ENCODE results near the gene SH3BP2. TPM values are rescaled to one million over a fixed set of nuclear protein-coding genes. Genes with fewer than 3 reads are reported as not detected.

The SH3BP2 gene
- polyA plus RNA-seq, 2 donors: 14.3 to 45.1 TPM

GRCh38 chr4:2850966-2851798, 58.3 kb downstream of the SH3BP2 start:
- no peaks in the 10 kb centered on the region for H3K4me1 ChIP-seq (ENCODE audit: control insufficient read depth in 2 of 2, insufficient read depth in 2 of 2, low read length in 1 of 2)
- no peak overlapping the region for H3K4me3 ChIP-seq (ENCODE audit: low read depth in 1 of 2, low read length in 2 of 2)

GRCh38 chr4:2852481-2852921, 59.6 kb downstream of the SH3BP2 start:
- H3K27ac ChIP-seq (ENCODE audit: low read depth in 2 of 2, low read length in 1 of 2): peak overlapping the region in 1 of 2 donors; percentile 55
- H3K4me1 ChIP-seq (ENCODE audit: control insufficient read depth in 2 of 2, insufficient read depth in 2 of 2, low read length in 1 of 2): no peaks in the 10 kb centered on the region
- WGBS, 2 donors: 27% methylated on average over 7 of the region's 7 CpGs

More at GRCh38 chr4:2850966-2851798, 58.3 kb downstream of the SH3BP2 start:
- 55 to 64% methylated on average over 2 of the region's 2 CpGs for WGBS, 2 donors
- no peaks in the 10 kb centered on the region for H3K27me3 ChIP-seq (ENCODE audit: control insufficient read depth in 1 of 2, insufficient read depth in 2 of 2, low read length in 2 of 2)
- no peak overlapping the region for H3K27ac ChIP-seq (ENCODE audit: low read depth in 2 of 2, low read length in 1 of 2)
- no peaks in the 10 kb centered on the region for H3K9me3 ChIP-seq (ENCODE audit: control insufficient read depth in 2 of 2, insufficient read depth in 1 of 2, low read depth in 1 of 2, low read length in 1 of 2)
- peaks cover 0 to 4% of the 10 kb centered on the region in 2 donors for H3K36me3 ChIP-seq (ENCODE audit: control insufficient read depth in 2 of 2, insufficient read depth in 2 of 2, low read length in 1 of 2)

DNA sequence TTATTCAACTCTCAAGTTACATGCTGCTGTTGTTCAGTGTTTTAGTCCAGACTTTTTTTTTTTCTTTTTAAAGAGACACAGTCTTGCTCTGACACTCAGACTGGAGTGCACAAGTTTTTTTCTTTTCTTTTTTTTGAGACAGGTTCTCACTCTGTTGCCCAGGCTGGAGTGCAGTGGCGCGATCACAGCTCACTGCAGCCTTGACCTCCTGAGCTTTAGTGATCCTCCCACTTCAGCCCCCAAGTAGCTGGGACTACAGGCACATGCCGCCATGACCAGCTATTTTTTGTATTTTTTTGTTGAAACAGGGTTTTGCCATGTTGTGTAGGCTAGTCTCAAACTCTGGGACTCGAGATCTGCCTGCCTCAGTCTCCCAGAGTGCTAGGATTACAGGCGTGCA, 62.7 kb downstream of the SH3BP2 start:
- Histone ChIP-seq H3K36me3 (ENCODE audit: control insufficient read depth in 2 of 2, insufficient read depth in 2 of 2, low read length in 1 of 2) (peaks cover 0 to 4% of the 10 kb centered on the region in 2 donors), H3K27ac (ENCODE audit: low read depth in 2 of 2, low read length in 1 of 2) (no peak overlapping the region), H3K4me3 (ENCODE audit: low read depth in 1 of 2, low read length in 2 of 2) (no peak overlapping the region), H3K27me3 (ENCODE audit: control insufficient read depth in 1 of 2, insufficient read depth in 2 of 2, low read length in 2 of 2) (no peaks in the 10 kb centered on the region), H3K4me1 (ENCODE audit: control insufficient read depth in 2 of 2, insufficient read depth in 2 of 2, low read length in 1 of 2) (peaks cover 0 to 2% of the 10 kb centered on the region in 2 donors), H3K9me3 (ENCODE audit: control insufficient read depth in 2 of 2, insufficient read depth in 1 of 2, low read depth in 1 of 2, low read length in 1 of 2) (no peaks in the 10 kb centered on the region)
- 91 to 93% methylated on average over 5 of the region's 5 CpGs for WGBS, 2 donors

More at GRCh38 chr4:2852481-2852921, 59.6 kb downstream of the SH3BP2 start:
- Histone ChIP-seq H3K9me3 (ENCODE audit: control insufficient read depth in 2 of 2, insufficient read depth in 1 of 2, low read depth in 1 of 2, low read length in 1 of 2) (no peaks in the 10 kb centered on the region), H3K4me3 (ENCODE audit: low read depth in 1 of 2, low read length in 2 of 2) (no peak overlapping the region), H3K27me3 (ENCODE audit: control insufficient read depth in 1 of 2, insufficient read depth in 2 of 2, low read length in 2 of 2) (no peaks in the 10 kb centered on the region), H3K36me3 (ENCODE audit: control insufficient read depth in 2 of 2, insufficient read depth in 2 of 2, low read length in 1 of 2) (peaks cover 0 to 4% of the 10 kb centered on the region in 2 donors)

- H3K9me3 ChIP-seq (ENCODE audit: control insufficient read depth in 2 of 2, insufficient read depth in 1 of 2, low read depth in 1 of 2, low read length in 1 of 2): no peaks in the 10 kb centered on the region
- WGBS, 2 donors: 95 to 96% methylated on average over 3 of the region's 3 CpGs
- H3K36me3 ChIP-seq (ENCODE audit: control insufficient read depth in 2 of 2, insufficient read depth in 2 of 2, low read length in 1 of 2): peaks cover 0 to 4% of the 10 kb centered on the region in 2 donors
- no peak overlapping the region for H3K4me3 ChIP-seq (ENCODE audit: low read depth in 1 of 2, low read length in 2 of 2)
- H3K27me3 ChIP-seq (ENCODE audit: control insufficient read depth in 1 of 2, insufficient read depth in 2 of 2, low read length in 2 of 2): no peaks in the 10 kb centered on the region
- no peak overlapping the region for H3K27ac ChIP-seq (ENCODE audit: low read depth in 2 of 2, low read length in 1 of 2)
- peaks cover 3 to 4% of the 10 kb centered on the region in 2 donors for H3K4me1 ChIP-seq (ENCODE audit: control insufficient read depth in 2 of 2, insufficient read depth in 2 of 2, low read length in 1 of 2)
These were observed 63.4 kb downstream of the SH3BP2 start for GRCh38 chr4:2856266-2856665.

- 95% methylated on average over 5 of the region's 5 CpGs for WGBS, 2 donors
- Histone ChIP-seq H3K4me1 (ENCODE audit: control insufficient read depth in 2 of 2, insufficient read depth in 2 of 2, low read length in 1 of 2) (peaks cover 3 to 9% of the 10 kb centered on the region in 2 donors), H3K27me3 (ENCODE audit: control insufficient read depth in 1 of 2, insufficient read depth in 2 of 2, low read length in 2 of 2) (no peaks in the 10 kb centered on the region), H3K4me3 (ENCODE audit: low read depth in 1 of 2, low read length in 2 of 2) (no peak overlapping the region), H3K9me3 (ENCODE audit: control insufficient read depth in 2 of 2, insufficient read depth in 1 of 2, low read depth in 1 of 2, low read length in 1 of 2) (no peaks in the 10 kb centered on the region), H3K36me3 (ENCODE audit: control insufficient read depth in 2 of 2, insufficient read depth in 2 of 2, low read length in 1 of 2) (peaks cover 0 to 4% of the 10 kb centered on the region in 2 donors), H3K27ac (ENCODE audit: low read depth in 2 of 2, low read length in 1 of 2) (no peak overlapping the region)
These were observed 64.6 kb downstream of the SH3BP2 start for GRCh38 chr4:2857349-2857927.

DNA sequence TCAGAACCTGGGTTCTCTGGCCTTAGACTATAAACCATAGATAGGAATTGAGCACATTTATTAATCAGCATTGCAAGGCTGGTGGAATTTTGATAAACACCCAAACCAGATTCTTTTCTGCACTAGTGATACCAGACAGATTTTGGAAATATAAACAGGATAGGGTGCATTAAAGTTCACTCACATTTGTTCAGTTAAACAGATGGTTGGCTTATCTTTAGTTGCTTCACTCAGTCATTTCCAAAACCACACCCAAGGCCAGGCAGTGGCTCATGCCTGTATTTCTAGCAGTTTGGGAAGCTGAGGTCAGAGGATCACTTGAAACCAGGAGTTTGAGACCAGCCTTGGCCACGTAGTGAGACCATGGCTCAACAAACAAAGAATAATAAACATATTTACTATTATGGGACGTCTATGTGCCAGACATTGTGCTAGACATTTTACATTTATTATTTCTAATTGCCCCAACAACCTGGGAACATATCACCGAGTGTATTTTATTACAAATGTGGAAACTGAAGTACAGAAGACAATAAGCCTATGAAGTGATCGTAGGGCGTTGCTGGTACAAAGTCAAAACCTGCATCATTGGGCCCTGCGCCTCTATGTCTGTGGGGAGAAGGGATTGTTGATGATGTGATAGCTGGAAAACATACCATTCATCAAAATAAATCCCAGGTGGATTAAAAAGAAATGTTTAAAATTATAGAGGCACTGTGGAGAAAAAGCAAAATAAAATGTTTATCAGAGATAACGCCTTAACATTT, 65.7 kb downstream of the SH3BP2 start:
- 63 to 67% methylated on average over 7 of the region's 7 CpGs for WGBS, 2 donors
- Histone ChIP-seq H3K9me3 (ENCODE audit: control insufficient read depth in 2 of 2, insufficient read depth in 1 of 2, low read depth in 1 of 2, low read length in 1 of 2) (no peaks in the 10 kb centered on the region), H3K27ac (ENCODE audit: low read depth in 2 of 2, low read length in 1 of 2) (no peak overlapping the region)

GRCh38 chr4:2859514-2859913, 66.6 kb downstream of the SH3BP2 start:
- 59 to 60% methylated on average over 3 of the region's 3 CpGs for WGBS, 2 donors
- H3K27me3 ChIP-seq (ENCODE audit: control insufficient read depth in 1 of 2, insufficient read depth in 2 of 2, low read length in 2 of 2): no peaks in the 10 kb centered on the region
- no peaks in the 10 kb centered on the region for H3K36me3 ChIP-seq (ENCODE audit: control insufficient read depth in 2 of 2, insufficient read depth in 2 of 2, low read length in 1 of 2)
- H3K4me3 ChIP-seq (ENCODE audit: low read depth in 1 of 2, low read length in 2 of 2): no peak overlapping the region
- no peaks in the 10 kb centered on the region for H3K9me3 ChIP-seq (ENCODE audit: control insufficient read depth in 2 of 2, insufficient read depth in 1 of 2, low read depth in 1 of 2, low read length in 1 of 2)
- no peak overlapping the region for H3K27ac ChIP-seq (ENCODE audit: low read depth in 2 of 2, low read length in 1 of 2)
- H3K4me1 ChIP-seq (ENCODE audit: control insufficient read depth in 2 of 2, insufficient read depth in 2 of 2, low read length in 1 of 2): peaks cover 3 to 10% of the 10 kb centered on the region in 2 donors

More for the DNA sequence above, 65.7 kb downstream of the SH3BP2 start:
- peaks cover 0 to 4% of the 10 kb centered on the region in 2 donors for H3K36me3 ChIP-seq (ENCODE audit: control insufficient read depth in 2 of 2, insufficient read depth in 2 of 2, low read length in 1 of 2)
- peaks cover 3 to 10% of the 10 kb centered on the region in 2 donors for H3K4me1 ChIP-seq (ENCODE audit: control insufficient read depth in 2 of 2, insufficient read depth in 2 of 2, low read length in 1 of 2)
- no peak overlapping the region for H3K4me3 ChIP-seq (ENCODE audit: low read depth in 1 of 2, low read length in 2 of 2)
- no peaks in the 10 kb centered on the region for H3K27me3 ChIP-seq (ENCODE audit: control insufficient read depth in 1 of 2, insufficient read depth in 2 of 2, low read length in 2 of 2)

DNA sequence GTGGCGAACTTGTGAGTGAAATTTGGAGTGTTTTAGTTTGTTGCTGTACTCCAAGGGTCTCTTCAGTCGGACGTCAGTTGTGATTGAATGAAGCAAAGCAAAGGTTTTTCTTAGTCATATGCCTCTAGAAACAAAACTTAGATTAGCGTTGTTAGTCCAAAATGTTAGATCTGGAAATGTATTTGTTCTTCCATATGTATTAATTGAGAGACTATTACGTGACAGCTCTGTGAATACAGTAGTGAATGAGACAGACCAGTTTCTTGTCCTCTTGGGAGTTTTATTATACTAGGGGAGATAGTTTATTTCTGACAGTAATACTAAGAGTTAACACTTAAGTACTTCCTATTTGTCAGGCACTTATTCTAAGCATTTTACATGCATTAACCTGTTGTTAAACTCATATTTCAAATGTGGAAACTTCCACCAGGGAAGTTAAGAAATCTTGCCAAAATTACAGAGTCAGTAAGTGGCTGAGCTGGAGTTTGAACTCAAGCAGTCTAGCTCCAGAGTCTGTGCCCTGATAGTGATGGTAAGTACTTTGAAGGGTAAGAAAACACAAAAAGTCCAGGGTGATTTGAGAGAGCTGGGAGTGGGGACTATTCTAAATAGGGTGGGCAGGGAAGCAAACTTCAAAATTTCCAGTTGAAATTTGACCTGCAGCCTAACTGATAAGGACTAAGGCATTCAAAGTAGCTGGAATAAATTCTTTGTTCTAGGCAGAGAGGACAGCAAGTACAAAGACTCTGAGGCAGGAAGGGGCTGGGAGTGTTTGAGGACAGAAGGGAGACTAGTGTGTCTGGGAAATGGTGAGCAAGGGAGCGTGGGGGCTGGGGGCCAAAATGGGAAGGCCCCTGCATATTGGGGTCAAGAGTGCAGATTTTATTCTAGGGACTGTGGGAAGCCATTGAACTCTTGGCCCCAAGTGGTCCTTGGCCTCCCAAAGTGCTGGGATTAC, 67.8 kb downstream of the SH3BP2 start:
- no peaks in the 10 kb centered on the region for H3K9me3 ChIP-seq (ENCODE audit: control insufficient read depth in 2 of 2, insufficient read depth in 1 of 2, low read depth in 1 of 2, low read length in 1 of 2)
- no peaks in the 10 kb centered on the region for H3K27me3 ChIP-seq (ENCODE audit: control insufficient read depth in 1 of 2, insufficient read depth in 2 of 2, low read length in 2 of 2)
- no peaks in the 10 kb centered on the region for H3K36me3 ChIP-seq (ENCODE audit: control insufficient read depth in 2 of 2, insufficient read depth in 2 of 2, low read length in 1 of 2)
- H3K4me1 ChIP-seq (ENCODE audit: control insufficient read depth in 2 of 2, insufficient read depth in 2 of 2, low read length in 1 of 2): peaks cover 3 to 10% of the 10 kb centered on the region in 2 donors
- H3K27ac ChIP-seq (ENCODE audit: low read depth in 2 of 2, low read length in 1 of 2): no peak overlapping the region
- no peak overlapping the region for H3K4me3 ChIP-seq (ENCODE audit: low read depth in 1 of 2, low read length in 2 of 2)
- 63 to 82% methylated on average over 6 of the region's 6 CpGs for WGBS, 2 donors

Data from esophagus (tissue), 2 donors.